HG02884 (cell line): ENCODE data around the gene EOGT.

Experiments used
- ATAC-seq: cut with Tn5 transposase; IDR thresholded peaks from one replicate; pipeline ENCODE4 v1.9.1; 2021; ENCODE audit warnings: mild to moderate bottlenecking, moderate library complexity; ENCODE audit not compliant: unreplicated experiment

EOGT gene

GRCh38 chr3:69013253-69014021 is at the start of gene EOGT:
Gene EOGT (minus strand): TSS chr3:69013684. CDS start chr3:69009846, 3,838 bp downstream.
- ATAC-seq = peak; percentile 83

- ATAC-seq = no peak
Observed at GRCh38 chr3:69059688-69060087, 46.2 kb upstream of the EOGT start.

- no peak for ATAC-seq
Observed at GRCh38 chr3:69058947-69059224, 45.4 kb upstream of the EOGT start.

GRCh38 chr3:69058180-69058946 is 44.9 kb upstream of the EOGT start:
- peak; percentile 98 for ATAC-seq

- ATAC-seq = no peak
Observed at GRCh38 chr3:69052472-69052898, 39.0 kb upstream of the EOGT start.

- ATAC-seq = peak; percentile 95
Observed at GRCh38 chr3:69051756-69052471, 38.4 kb upstream of the EOGT start, which contains the start of gene TMF1. Gene TMF1 (minus strand): TSS chr3:69052333. CDS start chr3:69052086, 247 bp downstream.

- ATAC-seq = no peak
Observed at GRCh38 chr3:69048990-69049389, 35.5 kb upstream of the EOGT start.

- ATAC-seq = no peak
Observed at GRCh38 chr3:69044608-69045007, 31.1 kb upstream of the EOGT start.

- ATAC-seq = no peak
Observed at GRCh38 chr3:69033470-69033869, 20.0 kb upstream of the EOGT start.

GRCh38 chr3:69032737-69033136 is 19.3 kb upstream of the EOGT start:
- ATAC-seq = no peak

- no peak for ATAC-seq
Observed at GRCh38 chr3:69032142-69032541, 18.7 kb upstream of the EOGT start.

- no peak for ATAC-seq
Observed at GRCh38 chr3:69031635-69032034, 18.2 kb upstream of the EOGT start.

GRCh38 chr3:69020857-69021256 is 7.4 kb upstream of the EOGT start:
- no peak for ATAC-seq

- ATAC-seq = no peak
Observed at GRCh38 chr3:69020424-69020823, 6.9 kb upstream of the EOGT start.

- no peak for ATAC-seq
Observed at GRCh38 chr3:69016901-69017300, 3.4 kb upstream of the EOGT start.

- no peak for ATAC-seq
Observed at GRCh38 chr3:69016102-69016501, 2.6 kb upstream of the EOGT start.

- ATAC-seq = no peak
Observed at GRCh38 chr3:69014022-69014580, 617 bp upstream of the EOGT start.

- peak; percentile 37 for ATAC-seq
Observed at GRCh38 chr3:69012800-69013252, 658 bp downstream of the EOGT start.

GRCh38 chr3:69012100-69012799 is 1.2 kb downstream of the EOGT start:
- ATAC-seq = no peak

GRCh38 chr3:69011096-69011730 is 2.3 kb downstream of the EOGT start:
- no peak for ATAC-seq
